HUES48 (cell line): ENCODE measurements around the gene AGPS.
"Not testable (repeated sequence)": the region's sequence is repeated elsewhere in the genome, so short reads cannot be mapped to it uniquely, and the experiment has no call there.

Experiments used
- H3K27ac ChIP-seq: one replicate; pipeline ENCODE4 v1.7.0; 2013; ENCODE audit warnings: low read depth, low read length, inconsistent platforms
- H3K27me3 ChIP-seq: 2 replicates; pipeline ENCODE4 v1.6.1; 2013; ENCODE audit warnings: mild to moderate bottlenecking, low read length; ENCODE audit not compliant: control insufficient read depth, insufficient read depth
- H3K36me3 ChIP-seq: 2 replicates; pipeline ENCODE4 v1.6.1; 2013; ENCODE audit warnings: low read length; ENCODE audit not compliant: control insufficient read depth, insufficient read depth
- H3K4me1 ChIP-seq: 2 replicates; pipeline ENCODE4 v1.6.1; 2013; ENCODE audit warnings: mild to moderate bottlenecking, low read length; ENCODE audit not compliant: control insufficient read depth, insufficient read depth
- H3K4me3 ChIP-seq: 2 replicates; pipeline ENCODE4 v1.5.1; 2013; ENCODE audit warnings: mild to moderate bottlenecking, low read depth, low read length
- H3K9ac ChIP-seq: 2 replicates; pipeline ENCODE4 v1.6.1; 2013; ENCODE audit warnings: mild to moderate bottlenecking, low read depth, low read length, moderate library complexity
- H3K9me3 ChIP-seq: 2 replicates; pipeline ENCODE4 v1.6.1; 2013; ENCODE audit warnings: low read length; ENCODE audit not compliant: control insufficient read depth, insufficient read depth

Gene AGPS

GRCh38 chr2:177542396-177542795 lies 149.8 kb downstream of the AGPS start:
- Histone ChIP-seq H3K4me3 (no peak overlapping the region), H3K9me3 (peaks cover 18% of the 10 kb centered on the region), H3K27me3 (no peaks in the 10 kb centered on the region), H3K9ac (no peak overlapping the region), H3K27ac (no peak overlapping the region), H3K36me3 (peaks cover 3% of the 10 kb centered on the region; the same call in 1 of the 2 replicates), H3K4me1 (peaks cover 11% of the 10 kb centered on the region)

- Histone ChIP-seq H3K9me3 (peaks cover 18% of the 10 kb centered on the region), H3K9ac (no peak overlapping the region), H3K4me1 (peaks cover 4% of the 10 kb centered on the region; the same call in 1 of the 2 replicates), H3K36me3 (peaks cover 3% of the 10 kb centered on the region; the same call in 1 of the 2 replicates), H3K4me3 (no peak overlapping the region), H3K27ac (no peak overlapping the region), H3K27me3 (no peaks in the 10 kb centered on the region)
Measured at GRCh38 chr2:177543007-177543760, 150.6 kb downstream of the AGPS start.

GRCh38 chr2:177545143-177545542 lies 152.6 kb downstream of the AGPS start:
- Histone ChIP-seq H3K27me3 (no peaks in the 10 kb centered on the region), H3K4me3 (no peak overlapping the region), H3K36me3 (no peaks in the 10 kb centered on the region), H3K9me3 (peaks cover 18% of the 10 kb centered on the region), H3K9ac (no peak overlapping the region), H3K4me1 (no peaks in the 10 kb centered on the region), H3K27ac (no peak overlapping the region)

GRCh38 chr2:177545981-177546585 lies 153.5 kb downstream of the AGPS start:
- no peaks in the 10 kb centered on the region for H3K36me3 ChIP-seq
- H3K27ac ChIP-seq: no peak overlapping the region
- no peaks in the 10 kb centered on the region for H3K27me3 ChIP-seq
- peaks cover 18% of the 10 kb centered on the region for H3K9me3 ChIP-seq
- no peak overlapping the region for H3K4me3 ChIP-seq
- no peaks in the 10 kb centered on the region for H3K4me1 ChIP-seq
- H3K9ac ChIP-seq: no peak overlapping the region

- H3K9ac ChIP-seq: no peak overlapping the region
- no peak overlapping the region for H3K27ac ChIP-seq
- peaks cover 18% of the 10 kb centered on the region for H3K9me3 ChIP-seq
- H3K4me3 ChIP-seq: no peak overlapping the region
- no peaks in the 10 kb centered on the region for H3K27me3 ChIP-seq
- H3K4me1 ChIP-seq: 0 out of 2 replicates have a peak, but pooled peaks cover 3% of the 10 kb centered on the region
- H3K36me3 ChIP-seq: no peaks in the 10 kb centered on the region
Measured at GRCh38 chr2:177547122-177547521, 154.5 kb downstream of the AGPS start.

- Histone ChIP-seq H3K9me3 (peaks cover 18% of the 10 kb centered on the region), H3K27ac (no peak overlapping the region), H3K36me3 (no peaks in the 10 kb centered on the region), H3K4me1 (0 out of 2 replicates have a peak, but pooled peaks cover 3% of the 10 kb centered on the region), H3K4me3 (no peak overlapping the region), H3K27me3 (no peaks in the 10 kb centered on the region), H3K9ac (no peak overlapping the region)
Measured at GRCh38 chr2:177547772-177548171, 155.2 kb downstream of the AGPS start.

GRCh38 chr2:177548636-177549035 lies 156.1 kb downstream of the AGPS start:
- H3K27me3 ChIP-seq: no peaks in the 10 kb centered on the region
- H3K9me3 ChIP-seq: peaks cover 18% of the 10 kb centered on the region
- H3K9ac ChIP-seq: no peak overlapping the region
- H3K4me1 ChIP-seq: peaks cover 3% of the 10 kb centered on the region; the same call in 1 of the 2 replicates
- H3K27ac ChIP-seq: no peak overlapping the region
- H3K36me3 ChIP-seq: no peaks in the 10 kb centered on the region
- no peak overlapping the region for H3K4me3 ChIP-seq

- Histone ChIP-seq H3K27ac (no peak overlapping the region), H3K27me3 (no peaks in the 10 kb centered on the region), H3K4me1 (peaks cover 3% of the 10 kb centered on the region; the same call in 1 of the 2 replicates), H3K9ac (no peak overlapping the region), H3K4me3 (no peak overlapping the region), H3K9me3 (peaks cover 18% of the 10 kb centered on the region), H3K36me3 (no peaks in the 10 kb centered on the region)
Measured at GRCh38 chr2:177549171-177549570, 156.6 kb downstream of the AGPS start.

- Histone ChIP-seq H3K9me3 (peaks cover 11% of the 10 kb centered on the region), H3K27ac (no peak overlapping the region), H3K36me3 (no peaks in the 10 kb centered on the region), H3K4me1 (peaks cover 3% of the 10 kb centered on the region; the same call in 1 of the 2 replicates), H3K9ac (no peak overlapping the region), H3K27me3 (no peaks in the 10 kb centered on the region), H3K4me3 (no peak overlapping the region)
Measured at GRCh38 chr2:177550264-177551200, 158.0 kb downstream of the AGPS start.

GRCh38 chr2:177551360-177551759 lies 158.8 kb downstream of the AGPS start:
- H3K9ac ChIP-seq, H3K4me3 ChIP-seq, H3K27ac ChIP-seq, H3K9me3 ChIP-seq, H3K27me3 ChIP-seq, H3K4me1 ChIP-seq, H3K36me3 ChIP-seq: not testable (repeated sequence)
